Esophagus muscularis mucosa (tissue), 4 donors: ENCODE data around the gene PPP1R12B. TPM values are rescaled to one million over a fixed set of nuclear protein-coding genes. Genes with fewer than 3 reads are reported as not detected.

Experiments
- DNase-seq: peaks from one replicate; pipeline ENCODE4 v3.0.0-alpha.2; 2017; ENCODE audit errors: extremely low spot score
- H3K27ac ChIP-seq, 4 donors: fragments of 200-600 bp; sonication (generic); replicated peaks in 1 of 4; 1 replicate in 3 of 4; 2 replicates in 1 of 4; pipeline ENCODE4 v1.5.1; 2016 to 2019; ENCODE audit warnings: mild to moderate bottlenecking in 1 of 4
- H3K27me3 ChIP-seq, 4 donors: fragments of 200-600 bp; sonication (generic); one replicate each; pipeline versions ENCODE4 v1.5.1 to v1.6.0; 2016 to 2019
- H3K36me3 ChIP-seq, 4 donors: fragments of 200-600 bp; sonication (generic); one replicate each; pipeline ENCODE4 v1.5.1; 2016 to 2019
- H3K4me1 ChIP-seq, 4 donors: fragments of 200-600 bp; sonication (generic); one replicate each; pipeline ENCODE4 v1.5.1; 2016 to 2019
- H3K4me3 ChIP-seq, 4 donors: fragments of 200-600 bp; sonication (generic); 1 replicate in 2 of 4; 2 replicates in 2 of 4; pipeline ENCODE4 v1.5.1; 2016 to 2019; ENCODE audit warnings: mild to moderate bottlenecking in 4 of 4, moderate library complexity in 1 of 4
- H3K9me3 ChIP-seq, 4 donors: fragments of 200-600 bp; sonication (generic); 1 replicate in 3 of 4; 2 replicates in 1 of 4; pipeline ENCODE4 v1.5.1; 2016 to 2019
- CTCF ChIP-seq, 3 experiments: fragments of 200-600 bp in 2 of 3; fragments of 450-650 bp in 1 of 3; sonication (generic) in 2 of 3; IDR thresholded peaks; one replicate each; pipeline ENCODE4 v1.5.1; 2017 to 2019; ENCODE audit warnings: antibody characterized with exemption in 3 of 3, mild to moderate bottlenecking in 2 of 3, moderate library complexity in 1 of 3
- EP300 ChIP-seq: sonication (generic); formaldehyde crosslinking; IDR thresholded peaks from one replicate; pipeline ENCODE4 v1.6.1; 2017; ENCODE audit warnings: antibody characterized with exemption
- POLR2A ChIP-seq: fragments of 450-650 bp; IDR thresholded peaks from one replicate; pipeline ENCODE4 v1.6.1; 2017; ENCODE audit warnings: antibody characterized with exemption, moderate library complexity, mild to moderate bottlenecking, low read depth
- POLR2AphosphoS5 ChIP-seq, 2 donors: sonication (generic); formaldehyde crosslinking; IDR thresholded peaks; one replicate each; pipeline ENCODE4 v1.6.1; 2017; ENCODE audit warnings: antibody characterized with exemption in 2 of 2
- WGBS: methylation state at CpG from one replicate; pipeline ENCODE4 v1.1.5; 2018; 5-methylcytosine and 5-hydroxymethylcytosine counted together
- intact Hi-C: fragments of 100-400 bp; cut with DNase I; formaldehyde crosslinking; loops from one replicate; pipeline ENCODE4 v1.15.1; 2023
- total RNA-seq, 4 donors: library from RNA; depleted of rRNA; stranded (reverse); fragments of >200 nt; gene quantifications; one replicate each; pipeline versions ENCODE4 v1.1.0 to v1.2.1, GENCODE V29; 2016

PPP1R12B gene
- total RNA-seq, 4 donors from 2014 or later, result 692 to 1,262 (median 949) TPM

GRCh38 chr1:202592146-202592545 is 243.6 kb downstream of the PPP1R12B start:
- H3K36me3 ChIP-seq, result peaks cover 0 to 24% (median 9%) of the 10 kb centered on the region in 4 donors
- TF ChIP-seq EP300 (no peak), POLR2AphosphoS5 (IDR thresholded peaks at IDR 0.05) (peak in 1 of 2 donors; percentile 22)
- DNase-seq, result no peak
- no peaks in the 10 kb centered on the region for H3K9me3 ChIP-seq
- no peak overlapping the region for H3K4me3 ChIP-seq
- WGBS, result 86% methylated on average over 7 of the region's 7 CpGs
- intact Hi-C loops, result no loop called here
- H3K27me3 ChIP-seq, result no peaks in the 10 kb centered on the region
- H3K4me1 ChIP-seq, result peaks cover 51 to 63% (median 60%) of the 10 kb centered on the region in 4 donors
- peak overlapping the region; percentile 83 to 86 (median 84) for H3K27ac ChIP-seq

GRCh38 chr1:202593845-202594244 is 245.3 kb downstream of the PPP1R12B start:
- WGBS, result 88% methylated on average over 1 of the region's 4 CpGs
- intact Hi-C loops, result no loop called here
- Histone ChIP-seq H3K9me3 (no peaks in the 10 kb centered on the region), H3K27me3 (no peaks in the 10 kb centered on the region), H3K36me3 (peaks cover 0 to 31% (median 10%) of the 10 kb centered on the region in 4 donors), H3K27ac (peak overlapping the region in 2 of 4 donors; percentile 54 to 56), H3K4me3 (no peak overlapping the region), H3K4me1 (peaks cover 34 to 46% (median 43%) of the 10 kb centered on the region in 4 donors)
- TF ChIP-seq POLR2A (no peak), EP300 (no peak), POLR2AphosphoS5 (IDR thresholded peaks at IDR 0.05) (no peak), CTCF (IDR thresholded peaks at IDR 0.05) (no peak)
- no peak for DNase-seq

GRCh38 chr1:202596638-202597037 is 248.1 kb downstream of the PPP1R12B start:
- Histone ChIP-seq H3K27ac (no peak overlapping the region), H3K4me3 (no peak overlapping the region), H3K9me3 (no peaks in the 10 kb centered on the region), H3K4me1 (peaks cover 20 to 33% (median 28%) of the 10 kb centered on the region in 4 donors), H3K27me3 (no peaks in the 10 kb centered on the region), H3K36me3 (peaks cover 0 to 50% (median 11%) of the 10 kb centered on the region in 4 donors)
- no peak for DNase-seq
- 95% methylated on average over 13 of the region's 13 CpGs for WGBS
- TF ChIP-seq POLR2AphosphoS5 (IDR thresholded peaks at IDR 0.05) (peak in 1 of 2 donors; percentile 26), EP300 (no peak)
- intact Hi-C loops, result no loop called here

- Histone ChIP-seq H3K9me3 (no peaks in the 10 kb centered on the region), H3K4me3 (no peak overlapping the region), H3K36me3 (peaks cover 0 to 56% (median 12%) of the 10 kb centered on the region in 4 donors), H3K4me1 (peaks cover 20 to 27% (median 25%) of the 10 kb centered on the region in 4 donors), H3K27ac (no peak overlapping the region), H3K27me3 (no peaks in the 10 kb centered on the region)
- TF ChIP-seq POLR2AphosphoS5 (IDR thresholded peaks at IDR 0.05) (no peak), CTCF (IDR thresholded peaks at IDR 0.05) (no peak)
- intact Hi-C loops, result no loop called here
- WGBS, result 97% methylated on average over 3 of the region's 3 CpGs
- no peak for DNase-seq
Measured at GRCh38 chr1:202597090-202597761, 248.7 kb downstream of the PPP1R12B start.

GRCh38 chr1:202599669-202600431 is 251.4 kb downstream of the PPP1R12B start:
- H3K36me3 ChIP-seq, result peaks cover 7 to 67% (median 32%) of the 10 kb centered on the region in 4 donors
- TF ChIP-seq EP300, result no peak
- TF ChIP-seq POLR2AphosphoS5 (IDR thresholded peaks at IDR 0.05), result peak; percentile 18 to 43
- TF ChIP-seq CTCF (IDR thresholded peaks at IDR 0.05), result peak; percentile 83 to 90 (median 88)
- H3K9me3 ChIP-seq, result no peaks in the 10 kb centered on the region
- H3K27me3 ChIP-seq, result no peaks in the 10 kb centered on the region
- WGBS, result 65% methylated on average over 10 of the region's 16 CpGs
- peak overlapping the region; percentile 51 to 60 (median 57) for H3K27ac ChIP-seq
- peak; percentile 94 for DNase-seq
- intact Hi-C loops, result loop anchor here (2.0 kb wide), 1 partner anchor 95 kb away; no protein-coding TSS in a partner anchor
- H3K4me1 ChIP-seq, result peaks cover 6 to 14% (median 10%) of the 10 kb centered on the region in 4 donors
- H3K4me3 ChIP-seq, result no peak overlapping the region
